HuH-7.5 (cell line): ENCODE measurements around the gene DNAI4.
"Not testable (repeated sequence)": the region's sequence is repeated elsewhere in the genome, so short reads cannot be mapped to it uniquely, and the experiment has no call there.

Source experiments
- DNase-seq: peaks from one replicate; pipeline ENCODE4 v3.0.0; 2011; ENCODE audit warnings: low spot score

DNAI4 gene

GRCh38 chr1:66929146-66929688, 4.6 kb upstream of the DNAI4 start:
- no peak for DNase-seq

GRCh38 chr1:66927528-66927927, 2.9 kb upstream of the DNAI4 start:
- no peak for DNase-seq

GRCh38 chr1:66925944-66926343, 1.3 kb upstream of the DNAI4 start:
- DNase-seq = peak; percentile 6

- no peak for DNase-seq
Observed at GRCh38 chr1:66925558-66925910, 878 bp upstream of the DNAI4 start.

GRCh38 chr1:66920543-66920942, 4.1 kb downstream of the DNAI4 start:
- no peak for DNase-seq

GRCh38 chr1:66919828-66920227, 4.8 kb downstream of the DNAI4 start:
- no peak for DNase-seq

- DNase-seq = no peak
Observed at GRCh38 chr1:66919063-66919462, 5.6 kb downstream of the DNAI4 start.

- no peak for DNase-seq
Observed at GRCh38 chr1:66917476-66917875, 7.2 kb downstream of the DNAI4 start.

GRCh38 chr1:66916320-66916719, 8.3 kb downstream of the DNAI4 start:
- DNase-seq = no peak

- DNase-seq = not testable (repeated sequence)
Observed at GRCh38 chr1:66915203-66915602, 9.5 kb downstream of the DNAI4 start.

- no peak for DNase-seq
Observed at GRCh38 chr1:66893712-66894111, 30.9 kb downstream of the DNAI4 start.

- no peak for DNase-seq
Observed at GRCh38 chr1:66890621-66891020, 34.0 kb downstream of the DNAI4 start.

GRCh38 chr1:66889030-66889429, 35.6 kb downstream of the DNAI4 start:
- DNase-seq = no peak

GRCh38 chr1:66876664-66877063, 48.0 kb downstream of the DNAI4 start:
- no peak for DNase-seq

- DNase-seq = no peak
Observed at GRCh38 chr1:66873111-66873510, 51.5 kb downstream of the DNAI4 start.

- not testable (repeated sequence) for DNase-seq
Observed at GRCh38 chr1:66872024-66872423, 52.6 kb downstream of the DNAI4 start.

GRCh38 chr1:66867501-66867900, 57.2 kb downstream of the DNAI4 start:
- DNase-seq = no peak

GRCh38 chr1:66860529-66860928, 64.1 kb downstream of the DNAI4 start:
- DNase-seq = no peak

- no peak for DNase-seq
Observed at GRCh38 chr1:66853379-66853778, 71.3 kb downstream of the DNAI4 start.

- DNase-seq = no peak
Observed at GRCh38 chr1:66852870-66853269, 71.8 kb downstream of the DNAI4 start.

- no peak for DNase-seq
Observed at GRCh38 chr1:66850989-66851388, 73.7 kb downstream of the DNAI4 start.

- no peak for DNase-seq
Observed at GRCh38 chr1:66848193-66848592, 76.5 kb downstream of the DNAI4 start.

GRCh38 chr1:66840929-66841328, 83.7 kb downstream of the DNAI4 start:
- DNase-seq = no peak

- no peak for DNase-seq
Observed at GRCh38 chr1:66834926-66835325, 89.7 kb downstream of the DNAI4 start.

GRCh38 chr1:66833112-66833511, 91.5 kb downstream of the DNAI4 start:
- DNase-seq = no peak
